Mesangial cell (primary cell): ENCODE measurements around the gene GP9. TPM values are rescaled to one million over a fixed set of nuclear protein-coding genes. Genes with fewer than 3 reads are reported as not detected.

Experiments
- total RNA-seq: library from RNA; depleted of rRNA; stranded (reverse); fragments of >200 nt; gene quantifications from 2 replicates; pipeline ENCODE4 v1.2.3, GENCODE V29; 2015

GP9 gene
- total RNA-seq, result not detected in 2 replicates

DNA sequence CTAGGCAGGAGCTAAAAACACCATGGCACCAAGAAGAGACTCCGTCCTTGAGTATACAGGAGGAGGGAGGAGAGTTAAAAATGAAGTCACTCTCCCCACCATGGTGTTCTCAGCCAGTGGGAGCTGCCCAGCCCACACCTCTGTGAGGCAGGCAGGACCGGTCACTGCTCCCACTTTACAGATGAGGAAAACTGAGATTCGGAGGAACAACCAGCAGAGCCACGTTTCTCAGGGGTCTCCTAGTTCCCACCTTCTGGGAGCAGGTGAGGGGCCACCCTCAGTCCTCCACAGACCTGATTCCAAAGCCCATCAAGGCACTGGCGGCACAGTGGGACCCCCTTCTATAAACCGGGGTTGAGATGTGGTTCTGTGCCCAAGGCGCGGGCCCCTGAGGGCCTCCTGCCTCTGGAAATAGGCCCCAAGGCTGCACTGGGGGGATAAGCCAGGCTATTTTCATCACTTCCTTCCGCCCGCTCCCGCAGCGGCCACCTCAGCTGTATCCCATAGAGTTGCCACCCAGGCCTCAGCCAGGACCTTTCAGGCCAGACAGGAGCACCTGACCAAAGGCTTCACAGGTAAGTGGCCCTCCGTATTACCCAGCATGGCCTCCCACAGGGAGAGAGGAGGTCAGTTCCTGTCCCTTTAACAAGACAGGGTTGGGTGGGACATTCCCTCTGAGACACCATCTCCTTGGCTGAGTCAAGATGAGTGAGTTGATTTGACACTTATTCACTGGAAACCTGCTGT is at the start of gene GP9:
Gene GP9, plus strand, starts transcription at position 504 of the 747 bp plus-strand sequence. CDS start 961 bp downstream, outside the sequence.

Other genes starting within 250 kb of the GP9 start
- gene ACAD9, start 181.2 kb upstream of the GP9 start, total RNA-seq, result 26.2 and 47.9 TPM in 2 replicates
- not detected in 2 replicates for gene CFAP92, start 66.7 kb upstream of the GP9 start, total RNA-seq
- not detected in 2 replicates for gene EFCC1, start 59.5 kb upstream of the GP9 start, total RNA-seq
- gene RAB43, start 61.0 kb downstream of the GP9 start, total RNA-seq, result 21.0 and 28.6 TPM in 2 replicates
- 13.9 and 17.4 TPM in 2 replicates for gene ISY1, start 100.3 kb downstream of the GP9 start, total RNA-seq
- gene CNBP, start 123.1 kb downstream of the GP9 start, total RNA-seq, result 169 and 232 TPM in 2 replicates
- 142 and 172 TPM in 2 replicates for gene COPG1, start 188.8 kb downstream of the GP9 start, total RNA-seq
- 24.3 and 31.6 TPM in 2 replicates for gene HMCES, start 218.1 kb downstream of the GP9 start, total RNA-seq